ENCODE data around the gene PARN.

The PARN gene

DNA sequence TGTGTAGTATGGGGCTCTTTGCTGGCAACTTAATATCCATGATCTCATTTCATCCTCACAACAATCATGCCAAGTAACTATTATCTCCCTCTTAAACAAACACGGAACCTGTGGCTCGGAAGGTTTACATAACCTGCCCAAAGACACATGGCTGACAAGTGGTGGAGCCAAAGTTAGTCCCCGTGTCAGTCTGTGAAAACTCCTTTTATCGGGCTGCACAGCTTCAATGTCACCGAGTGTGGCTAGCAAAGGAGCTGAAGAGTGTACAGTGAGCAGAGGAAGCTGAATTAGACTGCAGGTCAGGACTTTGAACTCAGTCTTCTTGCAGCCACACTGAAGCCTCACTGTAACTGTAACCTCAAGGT is 80.3 kb downstream of the PARN start (continued):
- TF ChIP-seq, protein P1, sequence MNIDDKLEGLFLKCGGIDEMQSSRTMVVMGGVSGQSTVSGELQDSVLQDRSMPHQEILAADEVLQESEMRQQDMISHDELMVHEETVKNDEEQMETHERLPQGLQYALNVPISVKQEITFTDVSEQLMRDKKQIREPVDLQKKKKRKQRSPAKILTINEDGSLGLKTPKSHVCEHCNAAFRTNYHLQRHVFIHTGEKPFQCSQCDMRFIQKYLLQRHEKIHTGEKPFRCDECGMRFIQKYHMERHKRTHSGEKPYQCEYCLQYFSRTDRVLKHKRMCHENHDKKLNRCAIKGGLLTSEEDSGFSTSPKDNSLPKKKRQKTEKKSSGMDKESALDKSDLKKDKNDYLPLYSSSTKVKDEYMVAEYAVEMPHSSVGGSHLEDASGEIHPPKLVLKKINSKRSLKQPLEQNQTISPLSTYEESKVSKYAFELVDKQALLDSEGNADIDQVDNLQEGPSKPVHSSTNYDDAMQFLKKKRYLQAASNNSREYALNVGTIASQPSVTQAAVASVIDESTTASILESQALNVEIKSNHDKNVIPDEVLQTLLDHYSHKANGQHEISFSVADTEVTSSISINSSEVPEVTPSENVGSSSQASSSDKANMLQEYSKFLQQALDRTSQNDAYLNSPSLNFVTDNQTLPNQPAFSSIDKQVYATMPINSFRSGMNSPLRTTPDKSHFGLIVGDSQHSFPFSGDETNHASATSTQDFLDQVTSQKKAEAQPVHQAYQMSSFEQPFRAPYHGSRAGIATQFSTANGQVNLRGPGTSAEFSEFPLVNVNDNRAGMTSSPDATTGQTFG (tag by site-specific recombination; IDR thresholded peaks at IDR 0.05; ENCODE audit: borderline replicate concordance) = no peak
- TF ChIP-seq, protein P2, sequence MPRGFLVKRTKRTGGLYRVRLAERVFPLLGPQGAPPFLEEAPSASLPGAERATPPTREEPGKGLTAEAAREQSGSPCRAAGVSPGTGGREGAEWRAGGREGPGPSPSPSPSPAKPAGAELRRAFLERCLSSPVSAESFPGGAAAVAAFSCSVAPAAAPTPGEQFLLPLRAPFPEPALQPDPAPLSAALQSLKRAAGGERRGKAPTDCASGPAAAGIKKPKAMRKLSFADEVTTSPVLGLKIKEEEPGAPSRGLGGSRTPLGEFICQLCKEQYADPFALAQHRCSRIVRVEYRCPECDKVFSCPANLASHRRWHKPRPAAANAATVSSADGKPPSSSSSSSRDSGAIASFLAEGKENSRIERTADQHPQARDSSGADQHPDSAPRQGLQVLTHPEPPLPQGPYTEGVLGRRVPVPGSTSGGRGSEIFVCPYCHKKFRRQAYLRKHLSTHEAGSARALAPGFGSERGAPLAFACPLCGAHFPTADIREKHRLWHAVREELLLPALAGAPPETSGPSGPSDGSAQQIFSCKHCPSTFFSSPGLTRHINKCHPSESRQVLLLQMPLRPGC (tag by site-specific recombination; IDR thresholded peaks at IDR 0.05) = no peak
- TF ChIP-seq ZNF23 (tag by site-specific recombination; IDR thresholded peaks at IDR 0.05; ENCODE audit: borderline replicate concordance) = no peak
- peak; percentile 85; the same call in 1 of the 2 replicates for TF ChIP-seq TRIM28 (IDR thresholded peaks at IDR 0.05; ENCODE audit: borderline replicate concordance, low read length)
- no peak for TF ChIP-seq GLI4 (tag by site-specific recombination; IDR thresholded peaks at IDR 0.05)
- TF ChIP-seq, protein P3, sequence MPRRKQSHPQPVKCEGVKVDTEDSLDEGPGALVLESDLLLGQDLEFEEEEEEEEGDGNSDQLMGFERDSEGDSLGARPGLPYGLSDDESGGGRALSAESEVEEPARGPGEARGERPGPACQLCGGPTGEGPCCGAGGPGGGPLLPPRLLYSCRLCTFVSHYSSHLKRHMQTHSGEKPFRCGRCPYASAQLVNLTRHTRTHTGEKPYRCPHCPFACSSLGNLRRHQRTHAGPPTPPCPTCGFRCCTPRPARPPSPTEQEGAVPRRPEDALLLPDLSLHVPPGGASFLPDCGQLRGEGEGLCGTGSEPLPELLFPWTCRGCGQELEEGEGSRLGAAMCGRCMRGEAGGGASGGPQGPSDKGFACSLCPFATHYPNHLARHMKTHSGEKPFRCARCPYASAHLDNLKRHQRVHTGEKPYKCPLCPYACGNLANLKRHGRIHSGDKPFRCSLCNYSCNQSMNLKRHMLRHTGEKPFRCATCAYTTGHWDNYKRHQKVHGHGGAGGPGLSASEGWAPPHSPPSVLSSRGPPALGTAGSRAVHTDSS (tag by site-specific recombination; IDR thresholded peaks at IDR 0.05) = no peak
- TF ChIP-seq ZNF19 (tag by site-specific recombination; IDR thresholded peaks at IDR 0.05; ENCODE audit: low read depth) = no peak
- no peak for TF ChIP-seq KLF9 (tag by site-specific recombination; IDR thresholded peaks at IDR 0.05; ENCODE audit: low read depth)
- TF ChIP-seq ZNF571 (tag by site-specific recombination; IDR thresholded peaks at IDR 0.05) = no peak
- TF ChIP-seq SP3 (tag by site-specific recombination; IDR thresholded peaks at IDR 0.05) = no peak
- TF ChIP-seq ZNF350 (tag by site-specific recombination; IDR thresholded peaks at IDR 0.05) = no peak
- TF ChIP-seq, protein P4, sequence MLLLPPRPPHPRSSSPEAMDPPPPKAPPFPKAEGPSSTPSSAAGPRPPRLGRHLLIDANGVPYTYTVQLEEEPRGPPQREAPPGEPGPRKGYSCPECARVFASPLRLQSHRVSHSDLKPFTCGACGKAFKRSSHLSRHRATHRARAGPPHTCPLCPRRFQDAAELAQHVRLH (tag by site-specific recombination; IDR thresholded peaks at IDR 0.05) = no peak
- TF ChIP-seq, protein P5, sequence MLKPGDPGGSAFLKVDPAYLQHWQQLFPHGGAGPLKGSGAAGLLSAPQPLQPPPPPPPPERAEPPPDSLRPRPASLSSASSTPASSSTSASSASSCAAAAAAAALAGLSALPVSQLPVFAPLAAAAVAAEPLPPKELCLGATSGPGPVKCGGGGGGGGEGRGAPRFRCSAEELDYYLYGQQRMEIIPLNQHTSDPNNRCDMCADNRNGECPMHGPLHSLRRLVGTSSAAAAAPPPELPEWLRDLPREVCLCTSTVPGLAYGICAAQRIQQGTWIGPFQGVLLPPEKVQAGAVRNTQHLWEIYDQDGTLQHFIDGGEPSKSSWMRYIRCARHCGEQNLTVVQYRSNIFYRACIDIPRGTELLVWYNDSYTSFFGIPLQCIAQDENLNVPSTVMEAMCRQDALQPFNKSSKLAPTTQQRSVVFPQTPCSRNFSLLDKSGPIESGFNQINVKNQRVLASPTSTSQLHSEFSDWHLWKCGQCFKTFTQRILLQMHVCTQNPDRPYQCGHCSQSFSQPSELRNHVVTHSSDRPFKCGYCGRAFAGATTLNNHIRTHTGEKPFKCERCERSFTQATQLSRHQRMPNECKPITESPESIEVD (tag by site-specific recombination; IDR thresholded peaks at IDR 0.05) = peak; percentile 84
- TF ChIP-seq ZNF626 (tag by site-specific recombination; IDR thresholded peaks at IDR 0.05) = no peak
- TF ChIP-seq ZNF791 (tag by site-specific recombination; IDR thresholded peaks at IDR 0.05) = no peak
- TF ChIP-seq MZF1 (tag by site-specific recombination; IDR thresholded peaks at IDR 0.05; ENCODE audit: borderline replicate concordance) = no peak
- no peak; the same call in 1 of the 2 replicates for TF ChIP-seq GLI2 (tag by site-specific recombination; IDR thresholded peaks at IDR 0.05; ENCODE audit: borderline replicate concordance, low read depth)
- TF ChIP-seq ZNF768 (tag by site-specific recombination; IDR thresholded peaks at IDR 0.05) = no peak
- peak; percentile 42; the same call in 1 of the 2 replicates for TF ChIP-seq ZBTB8A (tag by site-specific recombination; IDR thresholded peaks at IDR 0.05)
- TF ChIP-seq ZFP37 (tag by site-specific recombination; IDR thresholded peaks at IDR 0.05) = no peak
- no peak for TF ChIP-seq ZNF521 (tag by site-specific recombination; IDR thresholded peaks at IDR 0.05)
- peak; percentile 62; the same call in 1 of the 2 replicates for TF ChIP-seq ZEB2 (tag by site-specific recombination; IDR thresholded peaks at IDR 0.05)
- TF ChIP-seq, protein P6, sequence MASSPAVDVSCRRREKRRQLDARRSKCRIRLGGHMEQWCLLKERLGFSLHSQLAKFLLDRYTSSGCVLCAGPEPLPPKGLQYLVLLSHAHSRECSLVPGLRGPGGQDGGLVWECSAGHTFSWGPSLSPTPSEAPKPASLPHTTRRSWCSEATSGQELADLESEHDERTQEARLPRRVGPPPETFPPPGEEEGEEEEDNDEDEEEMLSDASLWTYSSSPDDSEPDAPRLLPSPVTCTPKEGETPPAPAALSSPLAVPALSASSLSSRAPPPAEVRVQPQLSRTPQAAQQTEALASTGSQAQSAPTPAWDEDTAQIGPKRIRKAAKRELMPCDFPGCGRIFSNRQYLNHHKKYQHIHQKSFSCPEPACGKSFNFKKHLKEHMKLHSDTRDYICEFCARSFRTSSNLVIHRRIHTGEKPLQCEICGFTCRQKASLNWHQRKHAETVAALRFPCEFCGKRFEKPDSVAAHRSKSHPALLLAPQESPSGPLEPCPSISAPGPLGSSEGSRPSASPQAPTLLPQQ (tag by site-specific recombination; IDR thresholded peaks at IDR 0.05) = peak; percentile 48; the same call in 1 of the 2 replicates
- TF ChIP-seq ZNF660 (tag by site-specific recombination; IDR thresholded peaks at IDR 0.05) = 0 out of 2 replicates have a peak, but pooled peaks have one; percentile 45
- no peak for TF ChIP-seq ZNF157 (tag by site-specific recombination; IDR thresholded peaks at IDR 0.05)
- TF ChIP-seq, protein P7, sequence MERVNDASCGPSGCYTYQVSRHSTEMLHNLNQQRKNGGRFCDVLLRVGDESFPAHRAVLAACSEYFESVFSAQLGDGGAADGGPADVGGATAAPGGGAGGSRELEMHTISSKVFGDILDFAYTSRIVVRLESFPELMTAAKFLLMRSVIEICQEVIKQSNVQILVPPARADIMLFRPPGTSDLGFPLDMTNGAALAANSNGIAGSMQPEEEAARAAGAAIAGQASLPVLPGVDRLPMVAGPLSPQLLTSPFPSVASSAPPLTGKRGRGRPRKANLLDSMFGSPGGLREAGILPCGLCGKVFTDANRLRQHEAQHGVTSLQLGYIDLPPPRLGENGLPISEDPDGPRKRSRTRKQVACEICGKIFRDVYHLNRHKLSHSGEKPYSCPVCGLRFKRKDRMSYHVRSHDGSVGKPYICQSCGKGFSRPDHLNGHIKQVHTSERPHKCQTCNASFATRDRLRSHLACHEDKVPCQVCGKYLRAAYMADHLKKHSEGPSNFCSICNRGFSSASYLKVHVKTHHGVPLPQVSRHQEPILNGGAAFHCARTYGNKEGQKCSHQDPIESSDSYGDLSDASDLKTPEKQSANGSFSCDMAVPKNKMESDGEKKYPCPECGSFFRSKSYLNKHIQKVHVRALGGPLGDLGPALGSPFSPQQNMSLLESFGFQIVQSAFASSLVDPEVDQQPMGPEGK (tag by site-specific recombination; IDR thresholded peaks at IDR 0.05) = peak; percentile 68
- TF ChIP-seq EGR2 (tag by site-specific recombination; IDR thresholded peaks at IDR 0.05; ENCODE audit: low read depth) = no peak
- peak; percentile 73 for TF ChIP-seq ZXDB (tag by site-specific recombination; IDR thresholded peaks at IDR 0.05)
- TF ChIP-seq ZNF302 (tag by site-specific recombination; IDR thresholded peaks at IDR 0.05; ENCODE audit: low read depth) = no peak
- no peak for TF ChIP-seq ZBTB48 (tag by site-specific recombination; IDR thresholded peaks at IDR 0.05)
- no peak for TF ChIP-seq ZNF132 (tag by site-specific recombination; IDR thresholded peaks at IDR 0.05; ENCODE audit: borderline replicate concordance)

Data from HEK293 (cell line).